ENCODE data around the gene ZDHHC11. TPM values are rescaled to one million over a fixed set of nuclear protein-coding genes. Genes with fewer than 3 reads are reported as not detected.
"Not testable (repeated sequence)": the region's sequence is repeated elsewhere in the genome, so short reads cannot be mapped to it uniquely, and the experiment has no call there.

The ZDHHC11 gene
- total RNA-seq, 1 donor from 2014 or later: 5.7 TPM

- DNase-seq (ENCODE audit: low spot score in 2 of 2) (no peak), FAIRE-seq (no peak)
These were observed 31.7 kb downstream of the ZDHHC11 start for GRCh38 chr5:819078-819477.

GRCh38 chr5:816176-816575, 34.6 kb downstream of the ZDHHC11 start:
- no peak for FAIRE-seq

GRCh38 chr5:815449-815848, 35.3 kb downstream of the ZDHHC11 start:
- no peak for DNase-seq (ENCODE audit: low spot score in 2 of 2)
- no peak for FAIRE-seq

More at GRCh38 chr5:816176-816575, 34.6 kb downstream of the ZDHHC11 start:
- DNase-seq (ENCODE audit: low spot score in 2 of 2): no peak

GRCh38 chr5:813575-813974, 37.2 kb downstream of the ZDHHC11 start:
- FAIRE-seq; DNase-seq (ENCODE audit: low spot score in 2 of 2): not testable (repeated sequence)

GRCh38 chr5:811384-811783, 39.4 kb downstream of the ZDHHC11 start:
- not testable (repeated sequence) for FAIRE-seq; DNase-seq (ENCODE audit: low spot score in 2 of 2)

- FAIRE-seq: not testable (repeated sequence)
These were observed 42.9 kb downstream of the ZDHHC11 start for GRCh38 chr5:807719-808514.

GRCh38 chr5:801472-801871, 49.3 kb downstream of the ZDHHC11 start:
- FAIRE-seq (no peak), DNase-seq (ENCODE audit: low spot score in 2 of 2) (no peak)

More at GRCh38 chr5:807719-808514, 42.9 kb downstream of the ZDHHC11 start:
- DNase-seq (ENCODE audit: low spot score in 2 of 2): not testable (repeated sequence)

GRCh38 chr5:801055-801454, 49.7 kb downstream of the ZDHHC11 start:
- DNase-seq (ENCODE audit: low spot score in 2 of 2); FAIRE-seq: not testable (repeated sequence)

- FAIRE-seq; DNase-seq (ENCODE audit: low spot score in 2 of 2): not testable (repeated sequence)
These were observed 52.2 kb downstream of the ZDHHC11 start for GRCh38 chr5:798505-799138.

GRCh38 chr5:797986-798385, 52.8 kb downstream of the ZDHHC11 start:
- not testable (repeated sequence) for DNase-seq (ENCODE audit: low spot score in 2 of 2); FAIRE-seq

- not testable (repeated sequence) for FAIRE-seq; DNase-seq (ENCODE audit: low spot score in 2 of 2)
These were observed 54.9 kb downstream of the ZDHHC11 start for GRCh38 chr5:795873-796272.

GRCh38 chr5:794948-795347, 55.8 kb downstream of the ZDHHC11 start:
- DNase-seq (ENCODE audit: low spot score in 2 of 2); FAIRE-seq: not testable (repeated sequence)

GRCh38 chr5:788703-789102, 62.1 kb downstream of the ZDHHC11 start:
- FAIRE-seq; DNase-seq (ENCODE audit: low spot score in 2 of 2): not testable (repeated sequence)

GRCh38 chr5:787857-788233, 62.9 kb downstream of the ZDHHC11 start:
- not testable (repeated sequence) for FAIRE-seq; DNase-seq (ENCODE audit: low spot score in 2 of 2)

- not testable (repeated sequence) for FAIRE-seq; DNase-seq (ENCODE audit: low spot score in 2 of 2)
These were observed 63.4 kb downstream of the ZDHHC11 start for GRCh38 chr5:787224-787856.

- DNase-seq (ENCODE audit: low spot score in 2 of 2); FAIRE-seq: not testable (repeated sequence)
These were observed 65.5 kb downstream of the ZDHHC11 start for GRCh38 chr5:785181-785705.

GRCh38 chr5:784428-785177, 66.2 kb downstream of the ZDHHC11 start, which contains the start of gene ZDHHC11B:
ZDHHC11B (minus strand) TSS chr5:784729; CDS start chr5:766919, 17,810 bp downstream.
- not testable (repeated sequence) for FAIRE-seq
- peak; percentile 80 to 84 for DNase-seq (ENCODE audit: low spot score in 2 of 2)

- not testable (repeated sequence) for DNase-seq (ENCODE audit: low spot score in 2 of 2)
These were observed 66.8 kb downstream of the ZDHHC11 start for GRCh38 chr5:783881-784427.

GRCh38 chr5:783049-783802, 67.6 kb downstream of the ZDHHC11 start:
- FAIRE-seq; DNase-seq (ENCODE audit: low spot score in 2 of 2): not testable (repeated sequence)

More at GRCh38 chr5:783881-784427, 66.8 kb downstream of the ZDHHC11 start:
- not testable (repeated sequence) for FAIRE-seq

Data from frontal cortex (tissue), 4 donors.